ENCODE measurements around the gene CEP41.
"Not testable (repeated sequence)": the region's sequence is repeated elsewhere in the genome, so short reads cannot be mapped to it uniquely, and the experiment has no call there.

CEP41 gene

DNA sequence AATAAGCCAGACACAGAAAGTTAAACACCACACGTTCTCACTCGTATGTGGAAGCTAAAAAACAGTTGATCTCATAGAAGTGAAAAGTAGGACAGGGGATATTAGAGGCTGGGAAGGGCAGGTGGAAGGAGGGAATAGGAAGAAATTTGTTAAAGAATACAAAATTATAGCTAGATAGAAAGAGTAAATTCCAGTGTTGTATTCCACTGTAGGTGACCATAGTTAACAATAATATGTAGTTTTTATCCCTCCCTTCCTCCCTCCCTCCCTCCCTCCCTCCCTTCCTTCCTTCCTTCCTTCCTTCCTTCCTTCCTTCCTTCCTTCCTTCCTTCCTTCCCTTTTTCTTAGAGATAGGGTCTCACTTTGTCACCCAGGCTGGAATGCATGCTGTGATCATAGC lies 31.2 kb upstream of the CEP41 start:
- no peak overlapping the region for H3K9ac ChIP-seq (ENCODE audit: insufficient read length)
- H3K36me3 ChIP-seq (ENCODE audit: insufficient read depth, low read length): no peaks in the 10 kb centered on the region
- TF ChIP-seq POLR2AphosphoS5 (IDR thresholded peaks at IDR 0.05; ENCODE audit: borderline replicate concordance, low read depth, low read length): no peak
- TF ChIP-seq FOXP2 (optimal IDR thresholded peaks at IDR 0.05; ENCODE audit: control extremely low read depth, extremely low read length, insufficient read depth): no peak
- TF ChIP-seq EZH2 (IDR thresholded peaks at IDR 0.05): no peak
- DNase-seq (ENCODE audit: low read depth, low spot score): peak; percentile 39
- no peaks in the 10 kb centered on the region for H3K9me3 ChIP-seq (ENCODE audit: low read depth, low read length)
- H3K27ac ChIP-seq: no peak overlapping the region
- no peak overlapping the region for H3K4me3 ChIP-seq

DNA sequence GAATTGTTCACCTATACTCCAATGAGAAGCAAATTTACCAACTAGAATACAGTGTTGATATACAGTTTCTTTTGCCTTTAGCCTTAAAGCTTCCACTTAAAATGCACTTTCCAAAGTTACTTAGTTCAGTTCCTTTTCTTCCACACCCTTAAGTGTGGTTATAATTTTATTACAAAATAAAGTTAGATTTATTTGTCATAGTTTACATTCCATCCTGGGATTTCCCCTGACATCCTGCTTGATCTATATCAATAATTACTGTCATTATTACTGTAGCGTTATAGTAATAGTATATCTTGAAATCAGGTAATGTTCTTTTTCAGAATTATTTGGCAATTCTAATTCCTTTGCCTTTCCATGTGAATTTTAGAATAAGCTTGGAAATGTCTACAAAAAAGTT lies 27.8 kb upstream of the CEP41 start:
- H3K9ac ChIP-seq (ENCODE audit: insufficient read length): no peak overlapping the region
- DNase-seq (ENCODE audit: low read depth, low spot score): no peak
- H3K9me3 ChIP-seq (ENCODE audit: low read depth, low read length): no peaks in the 10 kb centered on the region
- H3K36me3 ChIP-seq (ENCODE audit: insufficient read depth, low read length): no peaks in the 10 kb centered on the region
- no peak overlapping the region for H3K27ac ChIP-seq
- TF ChIP-seq FOXP2 (optimal IDR thresholded peaks at IDR 0.05; ENCODE audit: control extremely low read depth, extremely low read length, insufficient read depth) (no peak), EZH2 (IDR thresholded peaks at IDR 0.05) (no peak), POLR2AphosphoS5 (IDR thresholded peaks at IDR 0.05; ENCODE audit: borderline replicate concordance, low read depth, low read length) (no peak)
- no peak overlapping the region for H3K4me3 ChIP-seq

DNA sequence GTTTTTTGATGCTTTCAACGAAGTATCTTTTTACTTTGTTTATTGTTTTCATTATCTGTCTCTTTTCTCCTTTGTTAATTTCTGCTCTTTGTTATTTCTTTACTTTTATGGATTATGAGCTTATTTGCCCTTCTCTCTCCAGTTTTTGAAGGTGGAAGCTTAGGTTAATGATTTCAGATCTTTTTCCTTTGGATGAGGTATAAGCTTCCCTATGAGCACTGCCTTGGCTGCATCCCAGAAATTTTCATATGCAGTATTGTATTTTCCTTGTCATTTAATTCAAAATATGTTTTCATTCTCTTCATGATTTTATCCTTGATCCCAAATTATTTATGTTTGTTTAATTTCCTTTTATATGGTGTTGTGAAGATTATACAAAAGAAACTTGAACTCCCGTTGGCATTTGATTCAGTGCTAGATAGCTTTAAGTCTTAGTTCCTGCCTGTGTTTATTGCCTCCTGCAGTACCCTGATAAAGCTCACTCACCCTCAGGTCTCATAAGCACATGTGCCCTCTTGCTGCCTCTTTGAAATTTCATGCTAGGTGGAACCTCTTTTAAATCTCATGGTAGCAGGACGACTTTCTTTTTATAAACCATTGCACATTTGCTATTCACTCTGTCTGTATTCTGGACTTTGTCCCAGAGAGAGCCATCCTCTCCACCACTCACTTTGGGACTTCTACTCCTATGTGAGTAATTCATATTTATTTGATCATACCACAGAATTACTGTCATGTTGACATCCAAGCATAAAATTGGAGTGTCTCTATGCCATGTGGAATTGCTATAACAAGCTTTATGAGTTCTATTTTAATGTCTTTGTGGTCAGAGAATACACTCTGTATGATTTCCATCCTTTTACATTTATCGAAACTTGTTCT lies 23.0 kb upstream of the CEP41 start:
- Histone ChIP-seq H3K9ac (ENCODE audit: insufficient read length) (no peak overlapping the region), H3K36me3 (ENCODE audit: insufficient read depth, low read length) (no peaks in the 10 kb centered on the region), H3K27ac (no peak overlapping the region), H3K9me3 (ENCODE audit: low read depth, low read length) (no peaks in the 10 kb centered on the region), H3K4me3 (no peak overlapping the region)
- no peak for DNase-seq (ENCODE audit: low read depth, low spot score)
- TF ChIP-seq EZH2 (IDR thresholded peaks at IDR 0.05) (no peak), POLR2AphosphoS5 (IDR thresholded peaks at IDR 0.05; ENCODE audit: borderline replicate concordance, low read depth, low read length) (peak; percentile 21; the same call in 1 of the 2 replicates), FOXP2 (optimal IDR thresholded peaks at IDR 0.05; ENCODE audit: control extremely low read depth, extremely low read length, insufficient read depth) (no peak)

DNA sequence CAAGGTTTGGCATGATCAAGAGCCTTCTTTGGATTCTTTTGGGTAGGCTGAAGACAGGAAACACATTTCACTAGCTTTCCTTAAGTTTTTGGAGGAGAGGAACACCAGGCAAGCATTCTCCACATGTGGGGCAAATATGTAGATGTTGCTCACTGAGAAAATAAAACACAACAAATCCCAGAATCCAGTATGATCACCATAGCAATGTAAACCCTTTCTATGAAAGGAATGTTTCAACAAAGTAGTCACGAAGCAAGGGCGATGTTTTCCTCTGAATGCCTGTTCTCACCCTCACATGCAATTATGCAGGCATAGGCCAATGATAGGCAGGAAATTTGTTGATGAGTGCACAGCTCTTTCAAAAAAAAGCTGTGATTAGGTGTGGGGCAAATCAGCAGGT lies 20.5 kb upstream of the CEP41 start:
- Histone ChIP-seq H3K36me3 (ENCODE audit: insufficient read depth, low read length) (no peaks in the 10 kb centered on the region), H3K9ac (ENCODE audit: insufficient read length) (no peak overlapping the region), H3K27ac (no peak overlapping the region), H3K9me3 (ENCODE audit: low read depth, low read length) (no peaks in the 10 kb centered on the region), H3K4me3 (no peak overlapping the region)
- no peak for DNase-seq (ENCODE audit: low read depth, low spot score)
- TF ChIP-seq FOXP2 (optimal IDR thresholded peaks at IDR 0.05; ENCODE audit: control extremely low read depth, extremely low read length, insufficient read depth) (no peak), POLR2AphosphoS5 (IDR thresholded peaks at IDR 0.05; ENCODE audit: borderline replicate concordance, low read depth, low read length) (no peak), EZH2 (IDR thresholded peaks at IDR 0.05) (no peak)

DNA sequence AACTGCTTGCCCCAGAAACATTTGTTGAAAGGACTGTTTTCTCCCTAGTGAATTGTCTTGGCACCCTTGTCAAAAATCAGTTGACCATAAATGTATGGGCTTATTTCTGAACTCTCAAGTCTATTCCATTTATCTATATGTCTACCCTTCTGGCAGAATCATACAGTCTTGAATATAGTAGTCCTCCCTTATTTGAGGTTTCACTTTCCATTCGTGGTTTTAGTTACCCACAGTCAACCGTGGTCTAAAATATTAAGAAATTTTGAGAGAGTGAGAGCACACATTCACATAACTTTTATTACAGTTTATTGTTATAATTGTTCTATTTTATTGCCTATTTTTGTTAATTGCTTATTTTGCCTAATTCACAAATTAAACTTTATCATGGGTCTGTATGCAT lies 17.4 kb upstream of the CEP41 start:
- H3K36me3 ChIP-seq (ENCODE audit: insufficient read depth, low read length): no peaks in the 10 kb centered on the region
- DNase-seq (ENCODE audit: low read depth, low spot score): no peak
- no peak overlapping the region for H3K4me3 ChIP-seq
- no peak overlapping the region for H3K9ac ChIP-seq (ENCODE audit: insufficient read length)
- H3K9me3 ChIP-seq (ENCODE audit: low read depth, low read length): no peaks in the 10 kb centered on the region
- no peak overlapping the region for H3K27ac ChIP-seq
- no peak for TF ChIP-seq EZH2 (IDR thresholded peaks at IDR 0.05)
- no peak for TF ChIP-seq FOXP2 (optimal IDR thresholded peaks at IDR 0.05; ENCODE audit: control extremely low read depth, extremely low read length, insufficient read depth)
- TF ChIP-seq POLR2AphosphoS5 (IDR thresholded peaks at IDR 0.05; ENCODE audit: borderline replicate concordance, low read depth, low read length): no peak

DNA sequence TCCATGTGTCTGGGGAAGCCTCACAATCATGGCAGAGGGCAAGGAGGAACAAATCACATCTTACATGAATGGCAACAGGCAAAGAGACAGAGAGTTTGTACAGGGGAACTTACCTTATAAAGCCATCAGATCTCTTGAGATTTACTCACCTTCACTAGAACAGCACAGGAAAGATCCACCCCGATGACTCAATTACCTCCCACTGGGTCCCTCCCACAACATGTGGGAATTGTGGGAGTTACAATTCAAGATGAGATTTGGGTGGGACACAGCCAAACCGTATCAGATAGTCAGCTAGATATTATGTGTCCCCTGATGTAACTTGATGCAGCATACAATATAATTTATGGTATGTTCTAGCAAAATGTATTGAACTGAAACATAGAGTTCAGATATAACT lies 14.1 kb upstream of the CEP41 start:
- Histone ChIP-seq H3K9me3 (ENCODE audit: low read depth, low read length) (no peaks in the 10 kb centered on the region), H3K27ac (no peak overlapping the region), H3K4me3 (no peak overlapping the region), H3K9ac (ENCODE audit: insufficient read length) (no peak overlapping the region), H3K36me3 (ENCODE audit: insufficient read depth, low read length) (no peaks in the 10 kb centered on the region)
- no peak for DNase-seq (ENCODE audit: low read depth, low spot score)
- TF ChIP-seq EZH2 (IDR thresholded peaks at IDR 0.05): no peak
- TF ChIP-seq FOXP2 (optimal IDR thresholded peaks at IDR 0.05; ENCODE audit: control extremely low read depth, extremely low read length, insufficient read depth): no peak
- TF ChIP-seq POLR2AphosphoS5 (IDR thresholded peaks at IDR 0.05; ENCODE audit: borderline replicate concordance, low read depth, low read length): no peak

DNA sequence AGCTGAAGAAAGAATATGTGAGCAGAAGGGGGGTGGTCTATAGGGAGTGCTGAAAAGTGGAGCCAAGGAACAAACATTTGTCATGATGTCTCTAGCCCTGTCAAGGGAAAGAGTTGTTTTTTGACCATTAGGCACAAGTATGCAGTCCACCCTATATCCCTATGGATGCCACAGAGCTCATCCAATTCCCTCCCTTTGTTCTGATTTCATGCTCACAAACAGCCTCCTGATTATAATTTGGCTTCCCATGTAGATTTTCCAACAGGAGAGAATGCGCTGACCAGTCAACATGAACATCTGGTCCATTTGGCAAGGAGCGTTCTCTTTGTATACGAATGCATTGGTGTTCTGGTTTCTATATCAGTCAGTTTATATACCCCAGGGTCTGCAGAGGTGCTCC lies 12.1 kb upstream of the CEP41 start:
- Histone ChIP-seq H3K27ac (no peak overlapping the region), H3K4me3 (no peak overlapping the region), H3K36me3 (ENCODE audit: insufficient read depth, low read length) (no peaks in the 10 kb centered on the region), H3K9ac (ENCODE audit: insufficient read length) (no peak overlapping the region), H3K9me3 (ENCODE audit: low read depth, low read length) (0 out of 2 replicates have a peak, but pooled peaks cover 4% of the 10 kb centered on the region)
- DNase-seq (ENCODE audit: low read depth, low spot score): no peak
- TF ChIP-seq POLR2AphosphoS5 (IDR thresholded peaks at IDR 0.05; ENCODE audit: borderline replicate concordance, low read depth, low read length): no peak
- TF ChIP-seq EZH2 (IDR thresholded peaks at IDR 0.05): no peak

DNA sequence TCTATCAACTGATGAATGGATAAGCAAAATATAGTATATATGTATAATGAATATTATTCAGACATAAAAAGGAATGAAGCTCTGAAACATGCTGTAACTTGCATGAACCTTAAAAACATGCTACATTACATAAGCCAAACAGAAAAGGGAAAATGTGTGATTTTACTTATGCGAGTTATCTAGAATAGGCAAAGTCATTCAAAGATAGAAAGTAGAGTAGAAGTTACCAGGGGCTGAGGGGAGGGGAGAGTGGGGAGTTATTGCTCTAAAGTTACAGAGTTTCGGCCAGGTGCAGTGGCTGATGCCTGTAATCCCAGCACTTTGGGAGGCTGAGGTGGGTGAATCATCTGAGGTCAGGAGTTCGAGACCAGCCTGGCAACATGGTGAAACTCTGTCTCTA lies 10.5 kb upstream of the CEP41 start:
- not testable (repeated sequence) for H3K27ac ChIP-seq; H3K9ac ChIP-seq (ENCODE audit: insufficient read length); H3K9me3 ChIP-seq (ENCODE audit: low read depth, low read length); DNase-seq (ENCODE audit: low read depth, low spot score); H3K36me3 ChIP-seq (ENCODE audit: insufficient read depth, low read length); H3K4me3 ChIP-seq

DNA sequence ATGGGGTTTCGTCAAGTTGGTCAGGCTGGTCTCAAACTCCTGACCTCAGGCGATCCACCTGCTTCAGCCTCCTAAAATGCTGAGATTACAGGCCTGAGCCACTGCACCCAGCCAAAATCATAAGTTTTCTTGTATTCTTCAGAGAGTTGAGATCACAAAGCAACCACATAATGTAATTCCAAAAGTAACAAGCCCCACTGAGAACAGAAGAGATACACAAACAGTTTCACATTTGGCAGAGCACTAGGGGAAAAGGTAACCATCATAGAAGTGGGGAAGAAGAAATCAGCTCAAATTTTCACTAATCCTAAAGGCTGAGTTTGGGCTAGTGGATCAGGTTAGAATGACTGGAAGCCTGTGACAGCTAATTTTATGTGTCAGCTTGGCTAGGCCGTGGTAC lies 5.4 kb upstream of the CEP41 start:
- no peak overlapping the region for H3K4me3 ChIP-seq
- H3K9me3 ChIP-seq (ENCODE audit: low read depth, low read length): 0 out of 2 replicates have a peak, but pooled peaks cover 5% of the 10 kb centered on the region
- DNase-seq (ENCODE audit: low read depth, low spot score): no peak
- H3K27ac ChIP-seq: no peak overlapping the region
- no peak for TF ChIP-seq POLR2AphosphoS5 (IDR thresholded peaks at IDR 0.05; ENCODE audit: borderline replicate concordance, low read depth, low read length)
- TF ChIP-seq EZH2 (IDR thresholded peaks at IDR 0.05): no peak
- TF ChIP-seq FOXP2 (optimal IDR thresholded peaks at IDR 0.05; ENCODE audit: control extremely low read depth, extremely low read length, insufficient read depth): no peak
- no peaks in the 10 kb centered on the region for H3K36me3 ChIP-seq (ENCODE audit: insufficient read depth, low read length)
- no peak overlapping the region for H3K9ac ChIP-seq (ENCODE audit: insufficient read length)
